ENCODE results near the gene ODF2L. TPM values are rescaled to one million over a fixed set of nuclear protein-coding genes. Genes with fewer than 3 reads are reported as not detected.
A peak's percentile ranks its signal among the peaks of the same experiment; 100 is the strongest.

ODF2L gene
- total RNA-seq, 1 experiment from 2014 or later, result 27.3 TPM

DNA sequence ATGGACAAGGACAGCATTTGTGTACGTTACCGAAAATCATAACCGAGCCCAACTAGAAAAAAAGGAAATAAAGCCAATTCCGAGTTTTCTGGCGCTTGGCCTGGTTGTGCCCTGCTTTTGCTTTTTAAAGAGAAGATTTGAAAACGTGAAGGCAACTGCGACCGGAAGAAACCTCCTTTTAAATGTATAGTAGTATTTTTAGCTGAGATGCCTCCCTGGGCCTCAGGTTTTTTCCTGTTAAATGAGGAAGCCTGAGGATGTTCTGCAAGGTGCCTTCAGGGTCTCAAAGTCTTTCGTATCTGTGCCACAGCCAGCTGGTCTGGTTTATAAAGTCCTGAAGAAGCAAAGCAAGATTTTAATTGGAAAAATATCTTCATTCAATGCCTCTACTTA, 371 bp upstream of the ODF2L start:
- Histone ChIP-seq H4K91ac (ENCODE audit: insufficient read length, low read depth, low read length) (no peak overlapping the region), H3K4ac (ENCODE audit: low read depth, low read length) (no peak overlapping the region), H3K4me1 (ENCODE audit: insufficient read depth, low read length) (no peaks in the 10 kb centered on the region), H3K27me3 (ENCODE audit: insufficient read depth, low read length) (no peaks in the 10 kb centered on the region), H2BK120ac (ENCODE audit: low read depth, low read length, poor library complexity, severe bottlenecking) (no peak overlapping the region), H4K8ac (replicated peaks; ENCODE audit: insufficient read length, low read depth, low read length) (no peak overlapping the region), H3K4me2 (ENCODE audit: insufficient read depth, insufficient read length, low read length) (peak overlapping the region; percentile 77), H3K23ac (ENCODE audit: insufficient read length, low read depth, low read length) (no peak overlapping the region), H2BK15ac (ENCODE audit: low read depth, low read length) (no peak overlapping the region), H3K9ac (ENCODE audit: extremely low read depth, insufficient read length, low read length) (peak overlapping the region; percentile 52), H3K18ac (ENCODE audit: insufficient read length, low read depth, low read length) (peak overlapping the region; percentile 69), H3K23me2 (ENCODE audit: insufficient read length, low read depth, low read length, poor library complexity, severe bottlenecking) (peaks cover 3% of the 10 kb centered on the region), H2AFZ (ENCODE audit: low read length) (peak overlapping the region; percentile 75), H3K79me1 (ENCODE audit: insufficient read depth, low read depth, low read length, poor library complexity, severe bottlenecking) (no peaks in the 10 kb centered on the region), H4K20me1 (ENCODE audit: control insufficient read depth, insufficient read depth, insufficient read length) (no peaks in the 10 kb centered on the region), H3K56ac (ENCODE audit: insufficient read length, low read depth, low read length) (no peak overlapping the region), H3K9me3 (ENCODE audit: control insufficient read depth, low read depth, low read length) (no peaks in the 10 kb centered on the region), H2BK20ac (ENCODE audit: low read depth, low read length, poor library complexity, severe bottlenecking) (no peak overlapping the region), H4K5ac (ENCODE audit: insufficient read length, low read depth, low read length) (no peak overlapping the region), H2BK5ac (ENCODE audit: insufficient read length, low read length) (no peak overlapping the region), H3T11ph (ENCODE audit: low read length) (no peak overlapping the region), H2AK5ac (ENCODE audit: insufficient read length, low read length) (no peak overlapping the region), H3K27ac (ENCODE audit: insufficient read length, low read depth, low read length) (peak overlapping the region; percentile 64), H3K14ac (ENCODE audit: insufficient read depth, low read length) (no peak overlapping the region), H3K79me2 (ENCODE audit: insufficient read depth, low read length) (no peaks in the 10 kb centered on the region), H2BK12ac (ENCODE audit: insufficient read length, low read depth, low read length) (no peak overlapping the region)
- Mint-ChIP-seq H3K36me3 (ENCODE audit: insufficient read depth in 1 of 3, low read depth in 3 of 3) (peaks cover 0 to 5% (median 0%) of the 10 kb centered on the region in 3 experiments; a peak in 3 of 7 replicates), H3K4me1 (peaks cover 14 to 16% of the 10 kb centered on the region in 2 experiments), H3K27me3 (ENCODE audit: low read depth) (peaks cover 6% of the 10 kb centered on the region; the same call in 1 of the 2 replicates), H3K9me3 (no peaks in the 10 kb centered on the region; a peak in 1 of 5 replicates), H3K27ac (peak overlapping the region; percentile 83 to 98 (median 98); a peak in 2 of 7 replicates), H3K4me3 (peak overlapping the region; percentile 93)
- WGBS (ENCODE audit: extremely low coverage, insufficient read length, low lambda C conversion rate), result no CpG with 5 or more reads among the region's 9 CpGs
- TF ChIP-seq, protein P1, sequence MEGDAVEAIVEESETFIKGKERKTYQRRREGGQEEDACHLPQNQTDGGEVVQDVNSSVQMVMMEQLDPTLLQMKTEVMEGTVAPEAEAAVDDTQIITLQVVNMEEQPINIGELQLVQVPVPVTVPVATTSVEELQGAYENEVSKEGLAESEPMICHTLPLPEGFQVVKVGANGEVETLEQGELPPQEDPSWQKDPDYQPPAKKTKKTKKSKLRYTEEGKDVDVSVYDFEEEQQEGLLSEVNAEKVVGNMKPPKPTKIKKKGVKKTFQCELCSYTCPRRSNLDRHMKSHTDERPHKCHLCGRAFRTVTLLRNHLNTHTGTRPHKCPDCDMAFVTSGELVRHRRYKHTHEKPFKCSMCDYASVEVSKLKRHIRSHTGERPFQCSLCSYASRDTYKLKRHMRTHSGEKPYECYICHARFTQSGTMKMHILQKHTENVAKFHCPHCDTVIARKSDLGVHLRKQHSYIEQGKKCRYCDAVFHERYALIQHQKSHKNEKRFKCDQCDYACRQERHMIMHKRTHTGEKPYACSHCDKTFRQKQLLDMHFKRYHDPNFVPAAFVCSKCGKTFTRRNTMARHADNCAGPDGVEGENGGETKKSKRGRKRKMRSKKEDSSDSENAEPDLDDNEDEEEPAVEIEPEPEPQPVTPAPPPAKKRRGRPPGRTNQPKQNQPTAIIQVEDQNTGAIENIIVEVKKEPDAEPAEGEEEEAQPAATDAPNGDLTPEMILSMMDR (conservative IDR thresholded peaks at IDR 0.05), result no peak
- DNase-seq, result no peak
